Measurements from ENCODE around the gene TMEM88. TPM values are rescaled to one million over a fixed set of nuclear protein-coding genes. Genes with fewer than 3 reads are reported as not detected.

The TMEM88 gene
- total and polyA plus RNA-seq, 2 of the 13 experiments (the other 11 are each of a cell fraction or from before 2014, with no cell fraction given): 0.31 to 0.66 TPM

DNA sequence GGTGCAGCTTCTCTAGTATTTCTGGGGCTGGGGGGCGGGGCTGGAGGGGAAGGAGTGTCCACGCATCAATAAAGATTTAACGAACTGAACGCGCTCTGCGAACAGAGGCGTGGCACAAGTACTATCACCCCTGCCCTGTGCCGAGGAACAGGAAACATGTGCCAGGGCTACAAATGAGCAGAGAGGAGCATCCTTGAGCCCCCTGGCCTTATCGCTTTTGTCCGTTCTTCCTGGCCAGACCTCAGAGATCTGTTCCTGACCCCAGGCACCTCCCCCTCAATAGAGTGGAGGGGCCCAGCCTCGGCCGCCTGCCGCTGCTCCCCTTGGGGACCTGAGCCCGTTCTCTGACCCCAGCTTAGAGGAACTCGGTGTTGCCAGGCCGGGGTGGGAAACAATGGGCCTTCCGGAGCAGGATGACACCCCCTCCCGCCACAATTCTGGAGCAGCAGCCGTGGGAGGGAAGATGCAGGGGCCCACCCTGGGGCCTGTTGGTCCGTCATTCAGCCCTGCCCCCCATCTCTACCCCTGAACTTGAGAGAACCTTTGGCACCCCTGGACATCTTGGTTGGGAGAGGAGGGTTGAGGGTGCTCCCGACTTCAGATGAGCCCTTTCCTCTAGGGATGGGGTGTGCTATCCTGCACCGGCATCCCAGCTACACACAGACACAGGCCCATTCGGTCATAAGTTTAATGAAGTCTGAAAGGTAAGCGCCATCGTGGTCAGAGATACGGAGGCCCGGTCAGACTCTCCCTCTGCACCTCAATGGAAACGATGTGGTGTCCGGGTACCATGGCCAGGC, 1.3 kb downstream of the TMEM88 start (continued):
- TF ChIP-seq, protein P1, sequence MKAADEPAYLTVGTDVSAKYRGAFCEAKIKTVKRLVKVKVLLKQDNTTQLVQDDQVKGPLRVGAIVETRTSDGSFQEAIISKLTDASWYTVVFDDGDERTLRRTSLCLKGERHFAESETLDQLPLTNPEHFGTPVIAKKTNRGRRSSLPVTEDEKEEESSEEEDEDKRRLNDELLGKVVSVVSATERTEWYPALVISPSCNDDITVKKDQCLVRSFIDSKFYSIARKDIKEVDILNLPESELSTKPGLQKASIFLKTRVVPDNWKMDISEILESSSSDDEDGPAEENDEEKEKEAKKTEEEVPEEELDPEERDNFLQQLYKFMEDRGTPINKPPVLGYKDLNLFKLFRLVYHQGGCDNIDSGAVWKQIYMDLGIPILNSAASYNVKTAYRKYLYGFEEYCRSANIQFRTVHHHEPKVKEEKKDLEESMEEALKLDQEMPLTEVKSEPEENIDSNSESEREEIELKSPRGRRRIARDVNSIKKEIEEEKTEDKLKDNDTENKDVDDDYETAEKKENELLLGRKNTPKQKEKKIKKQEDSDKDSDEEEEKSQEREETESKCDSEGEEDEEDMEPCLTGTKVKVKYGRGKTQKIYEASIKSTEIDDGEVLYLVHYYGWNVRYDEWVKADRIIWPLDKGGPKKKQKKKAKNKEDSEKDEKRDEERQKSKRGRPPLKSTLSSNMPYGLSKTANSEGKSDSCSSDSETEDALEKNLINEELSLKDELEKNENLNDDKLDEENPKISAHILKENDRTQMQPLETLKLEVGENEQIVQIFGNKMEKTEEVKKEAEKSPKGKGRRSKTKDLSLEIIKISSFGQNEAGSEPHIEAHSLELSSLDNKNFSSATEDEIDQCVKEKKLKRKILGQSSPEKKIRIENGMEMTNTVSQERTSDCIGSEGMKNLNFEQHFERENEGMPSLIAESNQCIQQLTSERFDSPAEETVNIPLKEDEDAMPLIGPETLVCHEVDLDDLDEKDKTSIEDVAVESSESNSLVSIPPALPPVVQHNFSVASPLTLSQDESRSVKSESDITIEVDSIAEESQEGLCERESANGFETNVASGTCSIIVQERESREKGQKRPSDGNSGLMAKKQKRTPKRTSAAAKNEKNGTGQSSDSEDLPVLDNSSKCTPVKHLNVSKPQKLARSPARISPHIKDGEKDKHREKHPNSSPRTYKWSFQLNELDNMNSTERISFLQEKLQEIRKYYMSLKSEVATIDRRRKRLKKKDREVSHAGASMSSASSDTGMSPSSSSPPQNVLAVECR (CRISPR knock-in tag; IDR thresholded peaks at IDR 0.05; ENCODE audit: borderline replicate concordance): no peak
- no peak for TF ChIP-seq ZNF441 (CRISPR knock-in tag; IDR thresholded peaks at IDR 0.05; ENCODE audit: borderline replicate concordance)
- TF ChIP-seq ETV6 (CRISPR knock-in tag; conservative IDR thresholded peaks at IDR 0.05): no peak
- no peak for TF ChIP-seq HMG20A (CRISPR knock-in tag; IDR thresholded peaks at IDR 0.05; ENCODE audit: borderline replicate concordance)
- TF ChIP-seq SOX6 (IDR thresholded peaks at IDR 0.05): no peak
- TF ChIP-seq SOX6 (CRISPR knock-in tag; IDR thresholded peaks at IDR 0.05): 0 out of 2 replicates have a peak, but pooled peaks have one; percentile 17
- TF ChIP-seq ZBTB3 (CRISPR knock-in tag; IDR thresholded peaks at IDR 0.05; ENCODE audit: borderline replicate concordance, low read depth): no peak
- no peak for TF ChIP-seq RFX3 (CRISPR knock-in tag; IDR thresholded peaks at IDR 0.05)
- no peak for TF ChIP-seq ZNF468 (CRISPR knock-in tag; IDR thresholded peaks at IDR 0.05)
- no peak for TF ChIP-seq FOXA1 (IDR thresholded peaks at IDR 0.05)
- TF ChIP-seq FOXA1 (CRISPR knock-in tag; IDR thresholded peaks at IDR 0.05): no peak
- no peak for TF ChIP-seq ZNF10 (CRISPR knock-in tag; IDR thresholded peaks at IDR 0.05; ENCODE audit: borderline replicate concordance, low read depth)
- no peak for TF ChIP-seq SAP130 (CRISPR knock-in tag; IDR thresholded peaks at IDR 0.05; ENCODE audit: low read depth)
- TF ChIP-seq NBN (conservative IDR thresholded peaks at IDR 0.05): no peak
- TF ChIP-seq ZEB1 (IDR thresholded peaks at IDR 0.05; ENCODE audit: insufficient replicate concordance, low read depth): no peak
- TF ChIP-seq ZNF326 (CRISPR knock-in tag; IDR thresholded peaks at IDR 0.05; ENCODE audit: borderline replicate concordance): no peak
- no peak for TF ChIP-seq IRF2 (CRISPR knock-in tag; IDR thresholded peaks at IDR 0.05)
- no peak for TF ChIP-seq SMC3 (IDR thresholded peaks at IDR 0.05; ENCODE audit: low read length)
- TF ChIP-seq, protein P2, sequence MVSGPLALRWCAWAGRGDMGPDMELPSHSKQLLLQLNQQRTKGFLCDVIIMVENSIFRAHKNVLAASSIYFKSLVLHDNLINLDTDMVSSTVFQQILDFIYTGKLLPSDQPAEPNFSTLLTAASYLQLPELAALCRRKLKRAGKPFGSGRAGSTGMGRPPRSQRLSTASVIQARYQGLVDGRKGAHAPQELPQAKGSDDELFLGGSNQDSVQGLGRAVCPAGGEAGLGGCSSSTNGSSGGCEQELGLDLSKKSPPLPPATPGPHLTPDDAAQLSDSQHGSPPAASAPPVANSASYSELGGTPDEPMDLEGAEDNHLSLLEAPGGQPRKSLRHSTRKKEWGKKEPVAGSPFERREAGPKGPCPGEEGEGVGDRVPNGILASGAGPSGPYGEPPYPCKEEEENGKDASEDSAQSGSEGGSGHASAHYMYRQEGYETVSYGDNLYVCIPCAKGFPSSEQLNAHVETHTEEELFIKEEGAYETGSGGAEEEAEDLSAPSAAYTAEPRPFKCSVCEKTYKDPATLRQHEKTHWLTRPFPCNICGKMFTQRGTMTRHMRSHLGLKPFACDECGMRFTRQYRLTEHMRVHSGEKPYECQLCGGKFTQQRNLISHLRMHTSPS (CRISPR knock-in tag; IDR thresholded peaks at IDR 0.05; ENCODE audit: low read depth): no peak
- TF ChIP-seq RBM22 (optimal IDR thresholded peaks at IDR 0.05; ENCODE audit: low read length): peak; percentile 76
- TF ChIP-seq ZBTB7A (CRISPR knock-in tag; IDR thresholded peaks at IDR 0.05): no peak
- no peak for TF ChIP-seq KLF15 (CRISPR knock-in tag; IDR thresholded peaks at IDR 0.05; ENCODE audit: borderline replicate concordance)
- no peak for TF ChIP-seq RARA (CRISPR knock-in tag; IDR thresholded peaks at IDR 0.05)
- TF ChIP-seq, protein P3, sequence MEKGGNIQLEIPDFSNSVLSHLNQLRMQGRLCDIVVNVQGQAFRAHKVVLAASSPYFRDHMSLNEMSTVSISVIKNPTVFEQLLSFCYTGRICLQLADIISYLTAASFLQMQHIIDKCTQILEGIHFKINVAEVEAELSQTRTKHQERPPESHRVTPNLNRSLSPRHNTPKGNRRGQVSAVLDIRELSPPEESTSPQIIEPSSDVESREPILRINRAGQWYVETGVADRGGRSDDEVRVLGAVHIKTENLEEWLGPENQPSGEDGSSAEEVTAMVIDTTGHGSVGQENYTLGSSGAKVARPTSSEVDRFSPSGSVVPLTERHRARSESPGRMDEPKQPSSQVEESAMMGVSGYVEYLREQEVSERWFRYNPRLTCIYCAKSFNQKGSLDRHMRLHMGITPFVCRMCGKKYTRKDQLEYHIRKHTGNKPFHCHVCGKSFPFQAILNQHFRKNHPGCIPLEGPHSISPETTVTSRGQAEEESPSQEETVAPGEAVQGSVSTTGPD (CRISPR knock-in tag; IDR thresholded peaks at IDR 0.05): no peak
- TF ChIP-seq ZNF225 (CRISPR knock-in tag; IDR thresholded peaks at IDR 0.05): no peak
- TF ChIP-seq ZNF570 (CRISPR knock-in tag; IDR thresholded peaks at IDR 0.05; ENCODE audit: borderline replicate concordance): no peak

All from HepG2 (cell line).